A673 (cell line): ENCODE results near the gene CSKMT. TPM values are rescaled to one million over a fixed set of nuclear protein-coding genes. Genes with fewer than 3 reads are reported as not detected.
"Not testable (repeated sequence)": the region's sequence is repeated elsewhere in the genome, so short reads cannot be mapped to it uniquely, and the experiment has no call there.

Experiments used
- Bru-seq: library from RNA; stranded (reverse); fragments of 400-500 nt; gene quantifications from one replicate; lab custom pipeline; 2021; lab: Mats Ljungman, UMichigan
- BruChase-seq, 2 experiments: library from RNA; stranded (reverse); fragments of 400-500 nt; gene quantifications; one replicate each; lab custom pipeline; 2021; lab: Mats Ljungman, UMichigan
- BruUV-seq: library from RNA; stranded (reverse); fragments of 400-500 nt; replicated peaks from 2 replicates; lab custom pipeline; 2021; lab: Mats Ljungman, UMichigan
- CTCF ChIA-PET: fragments of 300-600 bp; sonication (Branson Sonifier 250); formaldehyde crosslinking; loops from one replicate; lab custom pipeline; 2022; ENCODE audit warnings: antibody characterized with exemption; lab: Charles Lee
- POLR2A ChIA-PET: fragments of 300-600 bp; sonication (Branson Sonifier 250); formaldehyde crosslinking; loops from one replicate; lab custom pipeline; 2022; ENCODE audit warnings: antibody characterized with exemption; ENCODE audit not compliant: low non-redundant PET; lab: Charles Lee
- DNase-seq: peaks from one replicate; pipeline ENCODE4 v3.0.0-alpha.2; 2015; ENCODE audit warnings: low spot score
- H3K27ac ChIP-seq: fragments of 200-600 bp; sonication (generic); 2 replicates; pipeline ENCODE4 v1.5.1; 2016; ENCODE audit warnings: mixed run types, low read depth, mild to moderate bottlenecking, mixed read lengths, antibody characterized with exemption, low read length; ENCODE audit not compliant: poor library complexity, severe bottlenecking
- H3K27me3 ChIP-seq: fragments of 200-600 bp; sonication (generic); replicated peaks from 2 replicates; pipeline ENCODE4 v1.6.1; 2017; ENCODE audit warnings: mixed run types, low read depth, mild to moderate bottlenecking, mixed read lengths, antibody characterized with exemption, low read length; ENCODE audit not compliant: insufficient read depth, poor library complexity
- H3K36me3 ChIP-seq: fragments of 200-600 bp; sonication (generic); 2 replicates; pipeline ENCODE4 v1.6.1; 2016; ENCODE audit warnings: mixed run types, mild to moderate bottlenecking, mixed read lengths, antibody characterized with exemption, low read length; ENCODE audit not compliant: insufficient read depth, poor library complexity, severe bottlenecking
- H3K4me1 ChIP-seq: fragments of 200-600 bp; sonication (generic); 2 replicates; pipeline ENCODE4 v1.6.1; 2017; ENCODE audit warnings: mixed run types, mild to moderate bottlenecking, mixed read lengths, antibody characterized with exemption, low read length; ENCODE audit not compliant: insufficient read depth, poor library complexity, severe bottlenecking
- H3K4me3 ChIP-seq: fragments of 200-600 bp; sonication (generic); 2 replicates; pipeline ENCODE4 v1.5.1; 2016; ENCODE audit warnings: low read depth, mixed run types, mild to moderate bottlenecking, mixed read lengths, low read length; ENCODE audit not compliant: poor library complexity, severe bottlenecking
- H3K9me3 ChIP-seq: fragments of 200-600 bp; sonication (generic); 2 replicates; pipeline ENCODE4 v1.6.1; 2016; ENCODE audit warnings: mixed run types, low read depth, mild to moderate bottlenecking, mixed read lengths, antibody characterized with exemption, low read length; ENCODE audit not compliant: poor library complexity, severe bottlenecking
- CTCF ChIP-seq: fragments of 300-800, 200-600 bp; sonication (generic); conservative IDR thresholded peaks from 2 replicates; pipeline ENCODE4 v1.5.1; 2017; ENCODE audit warnings: low read depth, mild to moderate bottlenecking, antibody characterized with exemption, low read length, moderate library complexity, mixed read lengths
- EZH2 ChIP-seq: fragments of 200-600 bp; sonication (generic); IDR thresholded peaks from 2 replicates; pipeline ENCODE4 v1.6.1; 2017; ENCODE audit warnings: borderline replicate concordance, low read depth, mild to moderate bottlenecking, mixed read lengths, antibody characterized with exemption, low read length; ENCODE audit not compliant: poor library complexity, severe bottlenecking
- intact Hi-C: fragments of 100-400 bp; cut with micrococcal nuclease; formaldehyde crosslinking; loops from one replicate; pipeline ENCODE4 v1.10.0; 2022; ENCODE audit not compliant: unreplicated experiment
- long read RNA-seq: library from polyadenylated mRNA; stranded (forward); transcript quantifications from one replicate; pipeline ENCODE4 v2.0.0, GENCODE V29; 2022
- total RNA-seq: library from RNA; stranded (reverse); gene quantifications from 2 replicates; pipeline ENCODE4 v1.2.3, GENCODE V29; 2021

The CSKMT gene
- total RNA-seq = 59.7 and 68.8 TPM in 2 replicates
- Bru-seq, nascent RNA = percentile 96 among the genes with signal in this experiment
- percentile 82 among the genes with signal in this experiment for BruChase-seq, experiment 1, labeled RNA remaining after a 2-hour chase
- BruChase-seq, experiment 2, labeled RNA remaining after a 6-hour chase = percentile 81 among the genes with signal in this experiment
- long read RNA-seq, transcript CSKMT-202 (2 exons, 2,870 nt) = major isoform, 67 of 90 reads
- long read RNA-seq, transcript CSKMT-204 (1 exons, 376 nt) = minor isoform, 10 of 90 reads
- long read RNA-seq, transcript CSKMT-203 (3 exons, 2,037 nt) = minor isoform, 7 of 90 reads
- long read RNA-seq, partial matches to known transcripts = 3 of 90 reads
- long read RNA-seq, other reads (novel, unspliced or antisense) = 1 of 90 reads

GRCh38 chr11:62665075-62665598 lies at the start of gene CSKMT, which contains the start of gene C11orf98:
Gene CSKMT, plus strand, starts transcription at chr11:62665312. Its CDS starts 568 bp downstream, at chr11:62665880.
Gene C11orf98, minus strand, starts transcription at chr11:62665210. Its CDS starts 41 bp downstream, at chr11:62665169.
- intact Hi-C loops = loop anchor here (1.0 kb wide), 1 partner anchor 14 kb away; the partner anchor contains the start of gene UBXN1
- BruUV-seq = TSS peak; percentile 78
- CTCF ChIA-PET = interaction anchor here (0.5 to 1.1 kb wide), 2 partner anchors 24 to 270 kb away, joined by 3 to 8 read pairs; no protein-coding TSS in a partner anchor

GRCh38 chr11:62615521-62615920 lies 49.6 kb upstream of the CSKMT start:
- H3K4me1 ChIP-seq = peaks cover 14% of the 10 kb centered on the region
- POLR2A ChIA-PET = no interaction called here
- no TSS peak for BruUV-seq

More at GRCh38 chr11:62665075-62665598, at the start of gene CSKMT, which contains the start of gene C11orf98:
- POLR2A ChIA-PET = interaction anchor here (0.5 to 1.8 kb wide), 16 partner anchors 8 to 325 kb away, joined by 3 to 17 read pairs (median 5); partner anchors contain the start of genes EEF1G, HNRNPUL2, INTS5 and TUT1
- peak; percentile 97 for DNase-seq
- peak within 1 kb of the TSS; percentile 91 for H3K4me3 ChIP-seq
- no peaks in the 10 kb centered on the region for H3K9me3 ChIP-seq
- no peaks in the 10 kb centered on the region for H3K27me3 ChIP-seq
- H3K36me3 ChIP-seq = peaks cover 44% of the 10 kb centered on the region
- TF ChIP-seq EZH2 = no peak
- no peak for TF ChIP-seq CTCF
- peak within 1 kb of the TSS; percentile 88 for H3K27ac ChIP-seq
- peaks cover 15% of the 10 kb centered on the region for H3K4me1 ChIP-seq

GRCh38 chr11:62616957-62617356 lies 48.2 kb upstream of the CSKMT start:
- POLR2A ChIA-PET, BruUV-seq, intact Hi-C loops: not testable (repeated sequence)

More at GRCh38 chr11:62615521-62615920, 49.6 kb upstream of the CSKMT start:
- Histone ChIP-seq H3K27ac (no peak overlapping the region), H3K36me3 (peaks cover 10% of the 10 kb centered on the region), H3K4me3 (no peak overlapping the region), H3K9me3 (no peaks in the 10 kb centered on the region), H3K27me3 (no peaks in the 10 kb centered on the region)
- intact Hi-C loops = no loop called here
- no peak for TF ChIP-seq EZH2
- TF ChIP-seq CTCF = no peak
- CTCF ChIA-PET = interaction anchor here (0.7 kb wide), 1 partner anchor 16 kb away, joined by 3 read pairs; no protein-coding TSS in a partner anchor
- no peak for DNase-seq

More at GRCh38 chr11:62616957-62617356, 48.2 kb upstream of the CSKMT start:
- H3K4me3 ChIP-seq, DNase-seq, H3K27me3 ChIP-seq, H3K9me3 ChIP-seq, H3K4me1 ChIP-seq, H3K27ac ChIP-seq: not testable (repeated sequence)
- peaks cover 10% of the 10 kb centered on the region for H3K36me3 ChIP-seq
- CTCF ChIA-PET = interaction anchor here (0.6 kb wide), 1 partner anchor 39 kb away, joined by 3 read pairs; no protein-coding TSS in a partner anchor
